Daoy (cell line): Measurements from ENCODE around the gene SMIM45.
A peak's percentile ranks its signal among the peaks of the same experiment; 100 is the strongest.

Source experiments
- DNase-seq: peaks from one replicate; pipeline ENCODE4 v3.0.0-alpha.2; 2015; ENCODE audit warnings: low read depth

Gene SMIM45

DNA sequence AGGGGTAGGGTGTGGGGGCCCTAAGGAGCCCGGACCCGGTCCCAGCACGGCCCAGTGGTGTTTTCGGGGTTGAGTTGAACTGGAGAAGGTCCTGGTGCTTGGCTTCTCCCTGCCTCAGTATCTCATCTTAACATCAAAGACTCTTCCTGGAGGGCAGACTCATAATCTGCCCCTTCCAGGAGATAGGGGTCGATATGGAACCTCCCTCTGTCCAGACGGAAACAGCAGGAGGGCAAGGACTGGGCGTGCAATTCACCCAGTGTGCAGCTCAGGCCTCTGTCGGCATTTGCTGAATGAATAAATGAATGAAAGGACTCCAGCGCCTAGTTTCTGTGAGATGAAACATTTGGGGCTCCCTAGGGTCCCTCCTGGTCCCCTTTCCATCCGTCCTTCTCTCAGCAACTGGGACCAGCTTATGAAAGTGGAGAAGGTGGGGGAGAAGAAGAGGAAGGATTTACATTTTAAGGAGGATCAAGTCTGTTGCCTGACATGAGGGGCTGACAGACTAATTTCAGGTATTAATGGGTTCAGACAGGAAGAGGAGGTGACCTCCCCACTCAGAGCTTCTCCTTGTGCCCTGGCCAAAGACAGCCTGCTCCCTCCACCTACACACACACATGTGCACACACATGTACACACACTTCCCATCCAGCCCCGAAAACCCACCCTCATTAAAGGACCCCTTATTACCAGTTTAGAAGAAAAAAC lies 36.0 kb upstream of the SMIM45 start:
- no peak for DNase-seq

DNA sequence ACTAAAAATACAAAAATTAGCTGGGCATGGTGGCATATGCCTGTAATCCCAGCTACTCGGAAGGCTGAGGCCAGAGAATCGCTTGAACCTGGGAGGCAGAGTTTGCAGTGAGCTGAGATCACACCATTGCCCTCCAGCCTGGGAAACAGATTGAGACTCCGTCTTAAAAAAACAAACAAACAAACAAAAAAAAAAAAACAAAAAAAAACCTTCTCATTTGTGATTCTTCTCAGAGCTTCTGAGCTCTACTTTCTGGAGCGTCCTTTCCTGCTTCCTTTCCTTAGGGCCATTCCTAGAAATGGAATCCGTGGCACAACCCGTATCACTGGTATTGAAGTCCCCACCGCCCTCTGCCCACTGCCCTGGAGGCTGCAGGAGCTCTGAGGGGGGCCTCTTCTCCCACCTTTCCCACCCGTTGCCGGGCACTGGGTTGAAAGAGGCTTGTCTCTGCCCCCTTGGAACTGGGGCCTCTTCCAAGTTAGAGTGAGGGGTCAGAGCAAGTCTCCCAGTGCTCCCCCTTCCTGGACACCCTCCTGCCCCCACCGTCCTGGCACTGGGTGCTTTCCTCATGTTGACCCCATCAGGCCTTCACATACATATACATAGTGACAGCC lies 35.1 kb upstream of the SMIM45 start:
- no peak for DNase-seq

- DNase-seq = no peak
Observed at GRCh38 chr22:41917375-41917902, 34.5 kb upstream of the SMIM45 start.

DNA sequence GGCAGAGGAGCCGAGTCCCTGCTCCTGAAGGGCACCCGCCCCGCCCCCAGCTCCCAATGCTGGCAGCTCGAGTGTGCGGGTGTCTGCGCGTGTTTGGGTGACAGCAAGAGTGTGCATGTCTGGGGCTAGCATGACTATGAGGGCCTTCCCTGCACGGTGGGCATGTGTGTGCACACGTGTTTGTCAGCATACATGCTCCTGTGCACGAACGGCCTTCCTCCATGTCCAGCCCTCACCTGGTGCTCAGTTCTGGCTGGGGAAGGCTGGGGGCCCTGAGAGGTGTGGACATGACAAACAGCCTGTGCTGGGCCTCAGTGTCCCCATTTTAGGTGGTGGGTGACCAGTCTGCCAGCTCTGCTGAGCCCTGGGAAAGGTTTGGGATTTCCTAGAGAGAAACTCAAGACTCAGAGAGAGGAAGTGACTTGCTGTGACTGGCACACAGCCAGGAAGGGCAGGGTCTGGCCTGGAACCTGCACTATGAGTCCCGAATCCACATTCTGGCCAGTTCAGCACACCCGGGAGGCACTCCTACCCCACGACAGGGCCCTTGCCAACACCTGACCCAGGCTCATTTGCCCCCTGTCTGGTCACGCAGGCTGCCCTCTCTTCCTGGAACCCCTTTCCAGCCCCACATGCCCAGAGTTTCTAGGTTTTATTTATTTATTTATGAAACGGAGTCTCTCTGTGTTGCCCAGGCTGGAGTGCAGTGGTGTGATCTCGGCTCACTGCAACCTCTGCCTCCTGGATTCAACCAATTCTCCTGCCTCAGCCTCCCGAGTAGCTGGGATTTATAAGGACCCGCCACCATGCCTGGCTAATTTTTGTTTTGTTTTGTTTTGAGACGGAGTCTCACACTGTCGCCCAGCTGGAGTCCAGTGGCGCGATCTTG lies 33.8 kb upstream of the SMIM45 start:
- DNase-seq = peak; percentile 89

DNA sequence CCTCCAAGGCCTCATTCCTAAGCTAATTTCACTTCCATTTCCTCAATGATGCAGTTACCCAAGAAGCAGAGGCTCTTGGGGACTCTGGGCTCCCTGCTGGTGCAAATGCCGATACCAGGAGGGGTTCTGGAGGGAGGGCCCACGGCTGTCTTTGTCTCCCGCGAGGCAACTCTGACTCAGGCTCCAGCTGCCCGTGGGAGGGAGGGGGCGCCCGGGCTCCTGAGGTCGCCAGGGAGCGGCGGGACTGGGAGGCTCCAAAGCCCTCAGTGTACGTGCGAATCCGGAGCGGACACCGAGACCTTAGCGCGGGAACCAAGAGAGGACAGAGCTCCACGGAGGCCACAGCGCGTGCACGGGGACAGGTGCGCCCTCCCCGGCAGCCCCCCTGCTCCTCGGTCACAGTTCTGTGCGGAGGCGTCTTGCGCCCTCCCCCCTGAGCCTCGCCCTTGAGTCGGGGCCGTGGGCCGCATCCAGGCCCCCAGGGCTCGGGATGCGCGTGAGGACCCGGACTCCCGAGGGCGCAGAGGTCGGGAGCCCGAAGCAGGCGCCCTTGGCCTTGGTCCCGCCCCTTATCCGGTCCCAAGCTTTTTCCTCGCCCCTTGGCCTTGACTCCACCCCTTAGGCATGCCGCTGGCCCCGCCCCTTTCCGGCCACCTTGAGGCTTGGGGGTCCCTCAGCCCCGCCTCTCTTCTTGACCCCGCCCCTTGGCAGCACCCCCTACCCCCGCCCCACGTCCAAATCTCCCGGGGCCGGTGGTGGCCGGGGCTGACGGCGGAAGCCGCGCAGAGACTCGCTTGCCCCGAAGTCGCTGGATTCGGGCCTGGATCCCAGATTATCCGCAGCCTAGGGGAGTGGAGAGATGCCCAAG lies 32.4 kb upstream of the SMIM45 start:
- peak; percentile 54 for DNase-seq

DNA sequence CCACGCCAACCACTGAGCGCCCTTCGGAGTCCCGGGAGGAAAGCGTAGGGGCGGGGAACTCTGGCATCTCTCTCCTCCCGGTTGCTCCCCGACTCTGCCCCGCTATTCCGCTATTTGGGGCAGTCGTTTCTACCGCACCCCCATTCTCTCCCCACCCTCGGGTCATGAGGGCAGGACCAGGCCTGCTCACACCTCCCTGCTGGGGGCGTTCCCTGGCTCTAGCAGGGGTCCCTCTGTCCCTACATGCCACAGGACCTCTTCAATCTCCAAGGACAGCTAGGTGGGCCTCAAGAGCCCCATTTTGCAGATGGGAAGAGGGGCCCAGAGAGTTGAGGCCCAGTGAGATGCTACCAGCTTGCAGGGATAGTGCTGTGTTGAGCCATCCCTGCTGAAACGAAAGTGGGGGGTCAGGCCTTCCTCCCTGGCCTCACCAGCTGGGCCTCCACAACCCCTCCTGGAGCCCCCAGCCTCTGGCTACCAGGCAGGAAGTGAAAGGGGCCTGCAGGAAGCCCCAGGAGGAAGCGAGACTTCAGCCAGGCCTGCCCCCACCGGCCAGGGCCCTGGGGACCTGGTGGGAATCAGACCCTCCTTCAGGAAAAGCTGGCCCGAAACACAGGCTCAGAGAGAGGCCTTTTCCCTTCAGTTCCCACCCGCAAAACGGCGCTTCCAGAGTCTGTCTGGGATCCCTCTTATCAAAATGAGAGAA lies 31.5 kb upstream of the SMIM45 start:
- no peak for DNase-seq

- no peak for DNase-seq
Observed at GRCh38 chr22:41922328-41922727, 29.6 kb upstream of the SMIM45 start.

GRCh38 chr22:41922940-41923594 lies 28.9 kb upstream of the SMIM45 start:
- no peak for DNase-seq

DNA sequence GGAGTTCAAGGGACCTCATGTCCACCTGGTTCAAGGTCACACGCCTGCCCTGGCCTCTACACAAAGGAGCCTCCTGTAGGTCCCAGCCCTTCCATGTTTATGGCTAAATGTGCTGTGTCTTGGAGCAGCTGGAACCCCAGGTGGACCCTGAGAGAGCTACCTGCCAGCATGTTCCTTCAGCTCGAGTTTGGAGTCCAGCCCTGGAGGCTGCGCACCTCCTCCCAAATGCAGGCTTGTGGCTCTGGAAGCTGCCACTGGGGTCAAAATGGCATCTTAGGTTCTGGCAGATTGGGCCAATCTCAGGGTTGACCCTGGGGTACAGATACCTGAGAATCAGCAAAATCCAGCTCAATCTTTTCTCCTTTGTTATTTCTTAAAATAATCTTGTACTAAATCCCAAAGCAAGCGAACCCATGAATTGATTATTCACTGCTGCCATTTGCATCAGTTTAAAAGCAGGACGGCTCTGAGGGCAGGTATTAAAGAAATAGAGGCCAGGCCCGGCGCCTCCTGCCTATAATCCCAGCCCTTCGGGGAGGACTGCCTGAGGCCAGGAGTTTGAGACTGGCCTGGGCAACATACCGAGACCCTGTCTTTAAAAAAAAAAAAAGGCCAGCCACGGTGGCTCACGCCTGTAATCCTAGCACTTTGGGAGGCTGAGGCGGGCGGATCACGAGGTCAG lies 28.2 kb upstream of the SMIM45 start:
- DNase-seq = no peak

DNA sequence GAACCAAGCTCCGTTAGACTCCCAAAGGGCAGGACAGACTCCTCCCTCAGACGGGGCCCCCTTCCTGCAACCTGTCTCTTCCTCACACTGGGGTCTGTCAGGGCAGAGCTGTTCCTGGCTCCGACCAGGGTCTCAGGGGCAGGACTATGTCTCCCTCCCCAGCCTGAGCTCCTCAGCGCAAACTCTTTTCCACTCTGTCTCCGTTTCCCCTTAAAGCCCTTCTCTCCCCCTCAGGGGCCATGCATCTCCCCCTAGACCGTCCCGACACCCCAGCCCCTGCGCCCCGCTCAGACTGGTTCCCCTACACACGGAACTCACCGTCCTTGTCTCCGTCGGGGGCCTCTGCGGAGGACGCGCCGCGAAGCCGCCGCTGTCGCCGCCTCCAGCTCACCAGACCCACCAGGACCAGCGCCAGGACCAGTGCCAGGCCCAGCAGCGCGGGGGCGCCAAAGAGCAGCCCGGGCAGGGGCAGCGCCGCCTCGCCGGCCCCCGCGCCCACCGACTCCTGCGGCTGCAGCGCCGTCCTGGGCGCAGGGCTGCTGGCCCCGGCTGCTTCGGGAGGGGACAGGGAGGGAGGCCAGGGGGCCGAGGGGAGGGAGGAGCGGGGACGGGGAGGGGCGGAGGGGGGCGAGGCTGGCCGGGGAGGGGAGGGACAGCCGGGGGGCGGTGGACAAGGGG lies 26.0 kb upstream of the SMIM45 start:
- peak; percentile 77 for DNase-seq

DNA sequence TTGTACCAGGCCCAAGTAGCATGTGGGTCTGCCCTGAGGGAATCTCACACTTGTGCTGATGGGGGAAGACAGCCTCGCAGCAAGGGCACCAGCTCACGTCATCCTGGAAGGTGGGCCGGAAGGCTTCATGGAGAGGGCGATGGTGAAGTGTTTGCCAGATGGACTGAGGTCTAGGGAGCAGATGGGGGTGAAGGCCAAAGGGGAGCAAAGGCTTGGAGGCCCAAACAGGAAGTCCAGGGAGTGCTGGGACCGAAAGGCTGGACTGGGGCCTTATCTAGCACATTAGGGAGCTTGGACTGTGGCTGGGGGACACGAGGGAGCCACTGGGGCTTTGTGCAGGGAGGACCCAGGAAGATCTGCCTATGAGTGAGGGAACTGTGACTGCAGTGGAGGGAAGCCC lies 24.1 kb upstream of the SMIM45 start:
- no peak for DNase-seq

DNA sequence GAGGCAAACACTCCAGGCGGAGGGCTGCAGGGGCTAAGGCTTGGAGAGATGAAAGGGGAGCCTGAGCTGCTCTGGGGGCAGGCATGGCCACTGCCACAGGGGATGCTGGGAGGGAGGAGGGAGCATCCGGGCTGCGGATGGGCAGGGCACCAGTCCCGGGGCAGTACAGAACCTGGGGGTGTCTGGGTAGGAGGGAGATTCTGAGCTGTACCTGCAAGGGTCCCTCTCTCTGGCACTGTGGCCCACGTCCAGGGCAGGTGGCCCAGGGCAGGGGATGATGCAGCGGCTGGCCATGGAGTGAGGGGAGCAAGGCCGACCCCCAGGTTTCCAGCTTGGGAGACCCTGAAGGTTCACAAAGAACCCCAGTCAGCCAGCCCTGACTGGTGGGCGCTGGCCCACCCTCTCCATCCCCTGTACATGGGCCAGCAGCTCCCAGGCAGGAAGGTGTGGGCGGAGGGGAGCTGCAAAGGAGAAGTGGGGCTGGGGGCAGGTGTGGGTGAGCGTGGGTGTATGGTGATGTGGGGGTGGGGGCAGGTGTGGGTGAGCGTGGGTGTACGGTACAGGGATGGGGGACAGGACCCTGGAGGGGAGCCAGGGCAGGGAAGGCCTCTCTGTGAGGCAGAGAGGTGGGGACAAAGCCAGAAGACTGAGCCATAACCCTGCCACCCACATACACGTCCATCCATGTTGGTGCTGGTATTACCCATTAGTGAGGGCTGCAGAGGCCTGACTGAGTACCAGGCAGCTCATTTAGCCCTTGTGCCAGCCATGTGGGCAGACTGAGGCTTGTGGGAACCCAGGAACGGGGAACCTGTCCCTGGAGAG lies 23.1 kb upstream of the SMIM45 start:
- DNase-seq = no peak

- DNase-seq = no peak
Observed at GRCh38 chr22:41929418-41929810, 22.5 kb upstream of the SMIM45 start.

DNA sequence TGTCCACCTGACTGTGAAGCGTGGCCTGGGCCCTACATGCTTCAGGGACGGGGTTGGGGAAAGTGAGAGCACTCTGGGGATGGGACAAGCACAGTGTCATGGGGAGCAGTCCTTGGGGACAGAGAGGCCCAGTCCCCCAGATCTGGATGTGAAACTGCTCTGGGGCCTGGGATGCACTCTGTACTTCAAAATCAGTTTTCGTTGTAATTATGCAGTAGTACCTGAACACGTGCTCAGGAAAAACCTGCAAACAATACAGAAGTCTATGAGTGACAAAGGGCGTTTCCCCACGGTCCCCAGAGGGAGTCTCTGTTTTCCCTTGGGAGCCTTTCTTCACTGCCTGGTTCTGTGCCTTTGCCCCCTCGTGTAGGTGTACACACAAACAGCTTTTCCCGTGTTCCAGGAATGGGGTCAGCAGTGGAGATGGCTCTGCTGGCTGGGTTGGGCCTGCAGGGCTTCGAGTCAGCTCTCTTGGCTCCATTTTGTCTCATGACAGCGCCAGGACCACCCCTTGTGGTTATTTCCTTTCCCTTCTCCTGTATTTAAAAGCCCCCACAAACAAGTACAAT lies 20.2 kb upstream of the SMIM45 start:
- no peak for DNase-seq

GRCh38 chr22:41932353-41932752 lies 19.6 kb upstream of the SMIM45 start:
- DNase-seq = no peak

DNA sequence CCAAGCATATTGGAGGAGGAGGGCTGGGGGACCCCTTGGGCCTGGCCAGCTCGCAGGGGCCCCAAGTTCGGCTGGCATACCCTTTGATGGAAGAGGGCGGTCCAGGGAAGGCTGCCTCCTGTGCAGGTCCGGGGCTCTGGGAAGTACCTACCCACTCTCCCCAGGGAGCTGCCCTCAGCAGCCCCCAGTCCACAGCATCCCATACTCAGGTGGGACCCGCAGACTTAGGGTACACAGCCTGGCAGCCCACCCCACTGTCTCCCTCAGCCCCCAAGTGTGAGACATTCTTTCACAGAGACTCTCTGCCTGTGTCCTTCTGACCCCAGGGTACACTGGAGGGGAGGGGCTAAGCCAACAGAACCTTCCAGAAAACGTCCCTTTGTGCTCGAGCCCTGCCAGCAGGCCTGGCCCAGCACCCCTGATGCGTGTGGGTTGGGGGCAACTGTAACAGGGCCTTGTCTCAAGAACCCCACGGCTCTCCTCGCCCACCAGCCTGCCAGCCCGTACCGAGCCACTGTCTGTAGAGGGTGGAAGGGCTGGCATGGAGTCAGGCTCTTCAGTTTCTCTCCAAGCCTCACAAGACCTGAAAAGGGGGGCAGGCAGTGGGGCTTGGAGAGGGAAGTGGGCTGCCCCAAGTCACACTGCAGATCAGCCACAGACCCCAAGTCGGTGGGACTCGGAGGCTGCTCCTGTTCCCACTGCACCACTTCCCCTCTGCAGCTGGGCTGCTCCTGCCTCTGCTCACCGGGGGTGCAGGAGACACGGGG lies 18.4 kb upstream of the SMIM45 start:
- DNase-seq = no peak
